Measurements from ENCODE around the gene ASB15.
"Not testable (repeated sequence)": the region's sequence is repeated elsewhere in the genome, so short reads cannot be mapped to it uniquely, and the experiment has no call there.

Gene ASB15

DNA sequence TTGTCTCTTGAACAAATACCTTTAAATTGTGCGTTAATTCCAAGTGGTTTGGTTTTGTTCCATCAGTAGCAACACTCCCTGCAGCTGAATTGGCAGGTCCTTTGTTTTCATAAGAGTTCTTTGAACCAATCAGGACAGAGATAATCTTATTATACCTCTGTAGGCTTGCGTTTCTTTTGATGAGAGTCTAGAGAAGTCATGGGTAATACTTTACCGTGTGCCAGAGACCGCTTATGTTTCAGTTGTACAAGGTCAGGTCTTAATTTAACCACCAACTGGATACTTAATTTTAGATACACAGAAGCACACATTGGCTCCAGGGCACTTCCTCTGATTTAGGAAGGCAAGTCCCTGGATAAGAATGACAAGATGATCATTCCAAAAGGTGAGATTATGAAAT lies at the start of gene ASB15:
Gene ASB15 (plus strand): TSS at position 292 of the 400 bp plus-strand sequence. CDS start 12,682 bp downstream, outside the sequence.
- no peak for DNase-seq (ENCODE audit: low read depth in 2 of 2)

DNA sequence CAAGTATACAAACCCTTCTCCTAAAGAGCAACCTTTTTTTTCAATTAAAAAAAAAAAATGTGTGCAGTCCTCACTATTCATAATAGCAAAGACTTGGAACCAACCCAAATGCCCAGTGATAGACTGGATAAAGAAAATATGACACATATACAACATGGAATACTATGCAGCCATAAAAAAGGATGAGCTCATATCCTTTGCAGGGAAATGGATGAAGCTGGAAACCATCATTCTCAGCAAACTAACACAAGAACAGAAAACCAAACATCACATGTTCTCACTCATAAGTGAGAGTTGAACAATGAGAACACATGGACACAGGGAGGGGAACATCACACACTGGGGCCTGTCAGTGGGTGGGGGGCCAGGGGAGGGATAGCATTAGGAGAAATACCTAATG lies 49.5 kb upstream of the ASB15 start:
- DNase-seq (ENCODE audit: low read depth in 2 of 2), result not testable (repeated sequence)

DNA sequence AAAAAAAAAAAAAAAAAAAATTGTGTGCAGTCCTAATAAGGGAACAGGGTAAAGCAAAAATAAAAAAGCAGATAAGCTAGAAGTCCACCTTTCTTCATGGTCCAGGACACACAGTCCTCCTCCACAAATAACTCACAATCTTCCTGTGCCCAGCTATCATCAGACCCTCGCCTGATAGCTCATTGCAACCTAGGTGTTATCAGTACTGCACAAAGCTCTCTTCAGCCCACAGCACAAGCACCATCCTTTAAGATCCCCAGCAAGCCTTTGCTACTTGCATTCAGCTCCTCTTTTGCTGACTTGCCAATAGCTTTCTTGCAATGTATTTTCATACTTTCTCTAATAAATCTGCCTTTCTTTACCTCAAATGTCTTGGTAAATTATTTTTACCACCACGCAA lies 49.0 kb upstream of the ASB15 start:
- DNase-seq (ENCODE audit: low read depth in 2 of 2), result no peak

DNA sequence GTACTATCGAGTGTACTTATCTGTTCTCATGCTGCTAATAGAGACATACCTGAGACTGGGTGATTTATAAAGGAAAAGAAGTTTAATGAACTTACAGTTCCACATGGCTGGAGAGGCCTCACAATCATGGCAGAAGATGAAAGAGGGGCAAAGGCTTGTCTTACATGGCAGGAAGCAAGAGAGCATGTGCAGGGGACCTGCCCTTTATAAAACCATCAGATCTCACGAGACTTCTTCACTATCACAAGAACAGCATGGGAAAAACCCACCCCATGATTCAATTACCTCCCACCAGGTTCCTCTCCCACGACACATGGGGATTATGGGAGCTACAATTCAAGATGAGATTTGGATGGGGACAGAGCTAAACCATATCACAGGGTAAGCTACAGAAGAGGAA lies 48.5 kb upstream of the ASB15 start:
- no peak for DNase-seq (ENCODE audit: low read depth in 2 of 2)

DNA sequence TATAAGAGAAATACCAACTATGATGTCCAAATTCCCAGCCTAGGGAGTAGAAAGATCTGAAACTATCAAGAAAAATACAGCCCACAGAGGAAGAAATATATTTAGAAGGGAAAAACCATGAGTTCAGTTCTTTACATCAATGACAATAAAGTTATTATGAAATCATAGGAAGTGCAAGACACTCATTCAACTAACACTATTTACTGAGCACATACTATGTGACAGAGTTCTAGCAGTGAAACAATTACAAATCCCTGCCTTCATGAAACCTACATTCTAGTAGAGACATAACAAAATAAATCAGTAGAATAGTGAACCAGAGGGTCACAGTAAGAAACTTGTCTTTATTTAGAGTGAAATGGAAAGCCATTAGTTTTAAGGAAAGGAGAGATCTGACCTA lies 46.1 kb upstream of the ASB15 start:
- no peak for DNase-seq (ENCODE audit: low read depth in 2 of 2)

DNA sequence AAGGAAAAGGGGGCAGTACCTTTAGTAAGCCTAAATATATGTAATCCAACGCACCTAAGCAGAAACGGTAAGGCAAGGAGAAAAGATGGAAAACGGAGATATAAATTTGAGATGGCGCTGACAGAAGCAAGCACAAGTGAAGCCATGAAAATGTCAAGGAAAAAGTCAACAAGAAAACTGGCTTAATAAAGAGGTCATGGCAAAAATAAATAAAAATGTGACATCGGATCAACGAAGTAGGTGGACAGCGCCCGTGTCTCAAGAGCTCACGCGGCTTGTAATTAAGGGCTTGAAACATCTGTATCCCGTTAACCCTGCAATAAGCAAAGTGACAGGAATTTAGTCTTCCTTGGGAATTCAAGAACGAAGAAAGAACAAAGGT lies 44.6 kb upstream of the ASB15 start:
- no peak for DNase-seq (ENCODE audit: low read depth in 2 of 2)

DNA sequence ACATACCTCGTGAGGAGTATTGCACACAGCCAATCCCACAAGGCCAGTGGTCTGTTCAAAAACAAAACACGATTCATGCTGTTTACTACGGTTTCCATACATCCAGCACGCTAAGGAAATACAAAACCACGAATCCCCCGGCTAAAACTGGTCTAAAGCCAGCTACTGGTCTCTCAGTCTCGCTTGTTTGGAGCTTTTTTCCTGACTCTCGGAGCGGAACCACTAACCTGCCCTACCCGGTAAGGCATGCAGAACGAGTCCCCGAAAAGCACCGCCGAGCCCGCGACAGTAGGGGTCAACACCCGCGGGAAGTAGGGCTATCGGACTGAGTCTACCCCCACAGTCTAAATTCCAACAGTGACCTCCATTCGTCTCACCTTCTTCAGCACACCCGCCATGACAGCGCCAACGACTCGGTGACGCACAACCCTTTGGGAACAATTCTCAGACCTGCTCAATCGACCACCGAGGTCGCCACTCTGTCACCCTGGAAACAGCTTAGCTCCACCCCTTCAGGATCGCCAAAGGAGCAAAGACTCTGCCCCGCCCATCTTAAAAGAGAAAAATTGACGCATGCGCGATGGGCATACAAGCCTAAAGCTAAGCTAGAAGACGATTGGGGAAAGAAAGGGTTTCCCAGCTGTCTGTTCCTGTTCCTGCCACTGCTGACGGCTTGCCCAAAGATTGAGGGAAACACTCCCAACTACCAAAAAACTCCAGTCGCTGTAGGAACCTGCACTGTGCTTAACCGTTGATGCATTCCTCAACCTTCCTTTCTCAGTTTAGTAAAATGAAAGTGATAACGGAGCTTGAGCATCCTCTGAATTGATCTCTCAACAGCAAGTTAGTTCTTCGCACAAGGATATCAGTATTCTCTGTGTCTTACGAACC lies 44.0 kb upstream of the ASB15 start, which contains the start of gene NDUFA5:
Gene NDUFA5 (minus strand): TSS at position 421 of the 891 bp plus-strand sequence. CDS start 23 bp downstream, at position 398.
- peak; percentile 85 to 91 for DNase-seq (ENCODE audit: low read depth in 2 of 2)

DNA sequence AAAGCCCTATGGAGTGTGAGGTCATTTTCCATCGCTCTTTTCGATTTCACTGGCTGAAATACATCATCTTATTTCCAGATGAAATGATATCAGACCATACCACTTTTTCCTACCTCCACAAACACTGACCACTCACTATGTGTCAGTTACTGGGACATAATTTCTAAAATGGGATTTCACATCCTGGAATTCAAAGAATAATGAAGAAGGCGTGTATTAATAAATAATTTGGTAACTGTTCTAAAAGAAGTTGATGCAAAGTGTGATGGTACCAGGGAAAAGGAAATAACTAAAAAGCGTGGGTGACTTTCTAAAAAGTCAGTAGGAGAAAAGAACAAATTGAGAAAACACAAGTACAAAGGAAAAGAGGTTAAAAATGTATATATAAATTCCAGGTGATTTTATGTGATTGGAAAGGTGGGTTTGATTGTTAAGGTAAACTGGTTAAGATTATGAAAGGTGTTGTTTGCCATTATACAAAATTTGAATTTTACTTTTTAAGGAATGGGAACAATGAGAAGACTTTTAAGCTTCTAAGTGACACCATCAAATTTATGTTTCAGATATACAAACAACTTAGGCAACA lies 43.2 kb upstream of the ASB15 start:
- no peak for DNase-seq (ENCODE audit: low read depth in 2 of 2)

DNA sequence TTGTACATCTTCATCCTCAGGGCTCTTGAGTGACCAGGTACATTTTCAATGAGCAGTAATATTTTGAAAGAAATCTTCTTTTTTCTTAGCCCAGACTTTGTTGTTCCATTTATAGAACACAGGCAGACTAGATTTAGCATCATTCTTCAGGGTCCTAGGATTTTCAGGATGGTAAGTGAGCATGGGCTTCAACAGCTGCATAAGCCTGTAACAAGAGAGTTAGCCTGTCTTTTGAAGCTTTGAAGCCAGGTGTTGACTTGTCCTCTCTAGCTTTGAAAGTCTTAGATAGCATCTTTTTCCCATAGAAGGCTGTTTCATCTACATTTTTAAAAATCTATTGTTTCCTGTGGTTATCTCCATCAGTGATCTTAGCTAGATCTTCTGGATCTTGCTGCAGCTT lies 39.5 kb upstream of the ASB15 start:
- no peak for DNase-seq (ENCODE audit: low read depth in 2 of 2)

DNA sequence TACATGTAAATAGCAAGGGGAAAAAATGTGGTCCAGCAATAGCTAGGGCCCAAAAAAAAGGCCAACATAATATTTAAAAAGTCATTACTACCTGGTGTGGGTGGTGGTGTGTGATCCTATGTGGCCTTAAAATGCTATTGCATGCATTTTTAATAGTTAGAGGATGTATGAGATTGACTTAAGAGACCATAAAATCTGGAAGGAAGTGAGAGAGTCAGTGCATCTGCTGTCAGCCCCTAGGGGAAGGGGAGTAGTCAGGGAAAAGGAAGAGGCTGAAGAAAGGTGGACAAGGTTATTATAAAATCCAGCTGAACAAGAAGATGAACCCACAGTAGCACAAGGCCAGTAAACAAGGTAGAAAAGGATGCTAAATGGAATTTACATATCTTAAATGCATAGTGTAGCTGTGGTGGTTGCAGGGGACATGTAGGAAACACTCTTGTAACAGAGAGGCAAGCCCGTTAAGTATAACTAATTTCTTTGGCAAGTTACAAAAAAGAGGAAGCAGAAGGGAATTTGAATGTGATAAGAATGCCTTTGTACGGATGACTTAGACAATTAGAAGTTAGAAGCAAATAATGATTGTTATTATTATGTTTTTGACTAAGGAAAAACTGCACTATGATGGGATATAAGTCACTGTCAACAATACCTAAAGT lies 32.1 kb upstream of the ASB15 start:
- DNase-seq (ENCODE audit: low read depth in 2 of 2), result no peak

DNA sequence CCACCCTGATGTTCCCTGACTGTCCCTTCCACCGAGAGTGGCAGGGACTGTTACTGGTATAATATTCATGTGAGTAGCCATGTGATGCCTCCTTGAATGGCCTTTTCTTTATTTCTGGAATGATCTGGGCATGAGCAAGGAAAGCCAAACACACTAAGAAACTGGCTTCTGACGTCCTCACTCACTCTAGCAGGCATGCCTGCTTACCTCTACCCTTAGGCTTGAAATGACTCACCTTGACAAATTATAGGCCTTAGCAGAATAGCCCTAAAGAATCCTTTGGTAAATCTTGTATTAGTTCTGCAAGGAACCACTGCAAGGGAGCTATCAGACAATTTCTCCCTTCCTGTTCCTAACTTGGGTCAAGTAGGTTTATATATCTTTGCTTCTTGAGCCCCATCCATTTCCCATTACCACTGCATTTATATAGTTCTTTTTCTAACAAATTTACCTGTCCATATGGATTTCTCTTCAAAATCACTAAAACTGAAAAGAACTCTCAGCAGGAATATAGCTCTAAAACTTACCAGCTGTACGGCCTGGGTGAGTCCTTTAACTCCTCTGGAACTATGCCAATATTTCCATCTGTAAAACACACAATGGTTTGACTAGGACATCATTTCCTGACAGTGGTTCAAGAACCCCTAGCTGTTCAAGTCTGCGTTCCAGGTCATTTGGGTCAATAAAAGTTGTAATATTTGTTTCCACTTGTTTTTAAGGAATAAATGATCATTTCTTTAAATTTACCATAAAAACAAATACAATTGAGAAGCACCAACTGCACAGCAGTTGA lies 31.0 kb upstream of the ASB15 start:
- no peak for DNase-seq (ENCODE audit: low read depth in 2 of 2)

DNA sequence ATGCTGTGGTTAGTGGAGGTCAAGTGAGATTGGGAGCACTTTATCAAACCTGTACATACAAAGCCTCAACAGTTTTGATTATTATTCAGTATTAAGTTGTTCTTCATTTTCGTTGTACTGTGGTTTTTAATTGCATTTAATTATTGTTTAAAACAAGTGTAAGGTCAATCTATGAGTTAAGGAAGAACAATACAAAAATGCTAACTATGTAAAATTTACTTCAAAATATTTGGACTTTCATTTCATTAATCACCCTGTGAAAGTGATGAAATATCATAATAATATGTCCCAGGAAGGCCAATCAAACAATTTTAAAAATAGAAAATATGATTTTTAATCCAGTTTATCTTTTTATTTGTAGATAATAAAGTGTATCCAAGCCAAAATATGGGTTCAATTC lies 30.4 kb upstream of the ASB15 start:
- DNase-seq (ENCODE audit: low read depth in 2 of 2), result no peak

DNA sequence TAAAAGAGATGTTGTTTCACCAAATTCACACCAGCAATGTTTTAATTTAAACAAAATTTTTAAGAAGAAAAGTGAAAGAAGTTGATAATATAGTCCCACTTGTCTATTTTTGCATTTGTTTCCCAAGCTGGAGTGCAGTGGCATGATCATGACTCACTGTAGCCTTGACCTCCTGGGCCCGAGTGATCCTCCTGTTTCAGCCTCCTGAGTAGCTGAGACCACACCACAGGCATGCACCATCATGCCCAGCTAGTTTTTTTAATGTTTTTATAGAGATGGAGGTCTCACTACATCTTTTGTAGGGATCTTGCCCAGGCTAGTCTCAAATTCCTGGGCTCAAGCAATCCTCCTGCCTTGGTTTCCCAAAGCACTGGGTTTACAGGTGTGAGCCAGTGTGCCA lies 29.9 kb upstream of the ASB15 start:
- DNase-seq (ENCODE audit: low read depth in 2 of 2), result no peak

DNA sequence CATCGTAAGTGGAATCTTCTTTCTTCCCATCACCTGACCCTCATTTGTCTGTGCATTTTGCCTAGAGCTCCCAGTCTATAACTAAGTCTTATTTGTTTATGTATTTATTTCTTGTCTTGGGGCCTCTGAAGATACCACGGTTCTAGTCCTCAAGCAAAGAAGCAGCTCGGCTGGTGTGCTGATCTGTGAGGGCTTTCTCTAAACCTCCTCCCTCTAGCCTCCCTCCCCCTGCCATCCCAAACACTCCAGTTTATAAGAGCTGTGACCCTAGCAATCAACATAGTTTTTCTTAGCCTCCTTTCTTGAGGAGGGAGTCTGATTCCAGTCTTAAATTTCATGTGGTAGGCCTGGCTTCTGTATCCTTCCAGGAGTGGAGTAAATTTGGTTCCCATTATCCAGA lies 28.3 kb upstream of the ASB15 start:
- DNase-seq (ENCODE audit: low read depth in 2 of 2), result no peak

DNA sequence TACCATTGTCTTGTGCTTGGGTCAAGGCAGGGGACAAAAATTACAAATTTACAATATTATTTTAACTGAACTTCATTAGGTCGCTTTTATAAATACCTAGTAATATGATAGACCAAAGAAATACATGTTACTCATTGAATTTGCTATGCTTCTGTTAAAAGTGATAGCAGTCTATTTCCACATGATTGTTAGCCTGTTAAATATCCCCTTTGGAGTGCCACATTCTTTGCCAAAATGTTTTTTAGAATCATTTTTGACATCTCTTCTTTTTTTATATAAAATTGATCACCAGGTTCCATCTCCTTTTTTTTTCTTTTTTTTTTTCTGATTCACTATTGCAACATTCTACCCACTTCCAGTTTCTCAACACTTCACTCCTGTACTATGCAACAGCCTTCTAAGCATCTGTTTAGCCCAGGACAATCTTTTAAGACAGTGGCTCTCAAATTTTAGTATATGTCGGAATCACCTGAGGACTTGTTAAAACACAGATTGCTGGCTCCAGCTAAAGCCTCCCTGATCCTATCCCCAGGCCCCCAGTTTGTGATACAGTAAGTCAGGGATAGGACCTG lies 27.6 kb upstream of the ASB15 start:
- DNase-seq (ENCODE audit: low read depth in 2 of 2), result no peak

DNA sequence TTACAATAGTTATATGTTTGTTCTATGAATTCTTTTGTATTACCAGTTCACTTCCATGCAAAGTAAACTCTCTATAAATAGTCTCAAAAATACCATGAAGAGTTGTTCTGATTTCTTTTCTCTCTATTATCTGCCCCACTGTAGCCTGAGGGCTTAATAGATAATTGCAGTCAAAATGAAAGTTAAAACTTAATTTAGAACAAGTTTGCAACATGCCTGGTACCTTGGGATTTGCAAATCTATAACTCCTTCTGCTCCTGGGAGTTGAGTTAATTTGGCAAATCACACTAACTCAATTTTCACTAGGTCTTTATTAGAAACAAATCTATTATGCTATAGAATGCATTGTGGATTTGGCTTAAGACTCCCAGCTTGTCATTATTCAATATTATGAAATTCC lies 22.2 kb upstream of the ASB15 start:
- DNase-seq (ENCODE audit: low read depth in 2 of 2), result no peak

DNA sequence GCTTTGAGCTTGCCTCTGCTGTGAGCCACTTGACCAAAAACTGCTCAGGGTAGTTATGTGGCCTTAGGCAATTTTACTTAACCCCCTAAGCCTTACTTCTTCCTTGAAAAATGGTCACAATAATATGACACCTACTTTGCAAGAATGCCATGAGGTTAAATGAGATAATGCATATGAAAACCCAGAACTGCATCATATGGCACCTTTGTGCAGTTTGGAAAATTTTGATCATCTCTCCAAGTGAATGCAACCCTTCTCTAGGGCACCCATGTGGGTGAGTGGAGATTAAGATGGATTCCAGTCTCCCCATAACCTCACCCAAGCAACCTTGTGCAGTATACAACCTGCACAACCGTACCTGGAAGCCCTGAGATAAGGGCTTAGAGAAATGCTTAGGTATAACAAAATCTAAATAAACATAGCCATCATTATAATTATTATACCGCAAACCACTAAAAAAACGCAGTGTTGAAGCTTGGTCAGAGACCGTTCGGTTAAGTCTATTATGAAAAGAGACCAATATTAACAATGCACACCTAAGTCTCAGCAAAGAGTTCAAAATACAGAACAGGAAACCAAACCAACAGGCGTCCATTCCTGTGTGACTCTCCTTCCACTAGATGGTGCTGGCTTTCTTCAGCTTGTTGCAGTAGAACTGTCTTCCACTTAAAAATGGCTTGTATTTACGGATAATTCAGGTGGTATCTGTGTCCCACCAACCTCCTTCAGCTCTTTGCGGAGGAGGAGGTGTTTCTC lies 21.0 kb upstream of the ASB15 start:
- no peak for DNase-seq (ENCODE audit: low read depth in 2 of 2)

DNA sequence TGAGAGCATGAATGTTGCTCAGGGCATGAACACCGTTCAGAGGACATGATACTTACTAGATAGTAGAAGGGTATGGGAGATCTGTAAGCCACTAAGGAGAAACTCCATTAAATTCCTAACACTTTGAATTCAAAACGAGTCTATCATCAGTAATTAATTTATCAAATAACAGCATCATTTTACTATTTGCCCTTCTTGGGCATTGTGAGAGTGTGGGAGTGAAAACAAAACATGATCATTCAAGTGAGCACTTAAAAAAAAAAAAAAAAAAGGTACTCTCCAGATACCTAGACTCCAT lies 20.5 kb upstream of the ASB15 start:
- no peak for DNase-seq (ENCODE audit: low read depth in 2 of 2)

DNA sequence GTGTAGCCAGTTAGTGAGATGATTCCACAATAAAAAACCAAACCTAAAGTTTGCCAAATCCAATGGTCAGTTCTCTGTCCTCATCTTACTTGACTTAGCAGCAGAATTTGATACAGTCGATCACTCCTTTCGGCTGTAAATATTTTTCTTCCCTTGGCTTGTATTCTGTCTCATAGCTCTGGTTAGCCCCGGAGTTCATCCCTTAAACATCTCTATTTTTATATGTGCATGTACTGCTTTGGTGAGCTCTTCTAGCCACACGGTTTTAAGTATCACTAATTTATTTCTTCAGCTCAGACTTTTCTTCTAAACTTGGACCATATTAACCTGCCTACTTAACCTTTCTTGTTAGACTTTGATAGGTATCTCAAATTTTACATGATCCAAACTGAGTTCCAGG lies 17.8 kb upstream of the ASB15 start:
- no peak for DNase-seq (ENCODE audit: low read depth in 2 of 2)

DNA sequence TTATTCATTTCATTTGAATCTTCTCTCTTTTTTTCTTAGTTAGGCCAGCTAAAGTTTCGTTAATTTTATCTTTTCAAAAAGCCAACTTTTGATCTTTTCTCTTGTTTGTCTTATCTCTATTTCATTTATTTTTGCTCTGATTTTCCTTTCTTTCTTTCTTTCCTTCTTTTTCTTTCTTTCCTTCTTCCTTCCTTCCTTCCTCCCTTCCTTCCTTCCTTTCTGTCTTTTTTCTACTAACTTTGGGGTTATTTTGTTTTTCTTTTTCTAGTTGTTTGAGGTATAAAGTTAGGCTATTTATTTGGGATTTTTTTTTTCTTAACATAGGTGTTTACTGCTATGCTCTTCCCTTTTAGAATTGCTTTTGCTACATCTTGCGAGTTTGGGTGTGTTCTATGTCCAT lies 13.2 kb upstream of the ASB15 start:
- DNase-seq (ENCODE audit: low read depth in 2 of 2), result no peak

DNA sequence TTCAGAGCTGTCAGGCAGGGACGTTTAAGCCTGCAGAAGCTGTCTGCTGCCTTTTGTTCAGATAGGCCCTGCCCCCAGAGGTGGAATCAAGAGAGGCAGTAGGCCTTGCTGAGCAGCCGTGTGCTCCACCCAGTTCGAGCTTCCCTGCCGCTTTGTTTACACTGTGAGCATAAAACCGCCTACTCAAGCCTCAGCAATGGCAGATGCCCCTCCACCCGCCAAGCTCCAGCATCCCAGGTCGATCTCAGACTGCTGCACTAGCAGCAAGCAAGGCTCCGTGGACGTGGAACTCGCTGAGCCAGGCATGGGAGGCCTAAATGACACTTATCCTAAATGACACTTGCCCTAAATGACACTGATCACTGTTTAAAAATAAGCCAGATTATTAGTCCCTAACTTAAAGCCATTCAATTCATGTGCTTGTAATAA lies 6.8 kb upstream of the ASB15 start:
- no peak for DNase-seq (ENCODE audit: low read depth in 2 of 2)
